GM18870 (cell line): ENCODE measurements around the gene SLC35B4.
A peak's percentile ranks its signal among the peaks of the same experiment; 100 is the strongest.

Experiments used
- ATAC-seq: cut with Tn5 transposase; IDR thresholded peaks from one replicate; pipeline ENCODE4 v1.9.1; 2021; ENCODE audit warnings: moderate library complexity; ENCODE audit not compliant: unreplicated experiment

The SLC35B4 gene

GRCh38 chr7:134316539-134317344 is at the start of gene SLC35B4:
TSS of gene SLC35B4 (minus strand) at chr7:134316930. CDS start at chr7:134316751, 179 bp downstream.
- peak; percentile 98 for ATAC-seq

- ATAC-seq = no peak
These were observed 49.8 kb upstream of the SLC35B4 start for GRCh38 chr7:134366481-134366880.

- no peak for ATAC-seq
These were observed 48.8 kb upstream of the SLC35B4 start for GRCh38 chr7:134365341-134366054.

- no peak for ATAC-seq
These were observed 47.9 kb upstream of the SLC35B4 start for GRCh38 chr7:134364619-134365037.

GRCh38 chr7:134362587-134363483 is 46.1 kb upstream of the SLC35B4 start:
- no peak for ATAC-seq

- no peak for ATAC-seq
These were observed 43.2 kb upstream of the SLC35B4 start for GRCh38 chr7:134359787-134360432.

- no peak for ATAC-seq
These were observed 40.8 kb upstream of the SLC35B4 start for GRCh38 chr7:134357486-134357885.

- ATAC-seq = no peak
These were observed 39.7 kb upstream of the SLC35B4 start for GRCh38 chr7:134356421-134356936.

GRCh38 chr7:134355927-134356326 is 39.2 kb upstream of the SLC35B4 start:
- no peak for ATAC-seq

GRCh38 chr7:134355004-134355525 is 38.3 kb upstream of the SLC35B4 start:
- no peak for ATAC-seq

GRCh38 chr7:134353411-134353810 is 36.7 kb upstream of the SLC35B4 start:
- no peak for ATAC-seq

- no peak for ATAC-seq
These were observed 34.7 kb upstream of the SLC35B4 start for GRCh38 chr7:134351424-134351823.

GRCh38 chr7:134350709-134351108 is 34.0 kb upstream of the SLC35B4 start:
- ATAC-seq = no peak

GRCh38 chr7:134347567-134347966 is 30.8 kb upstream of the SLC35B4 start:
- no peak for ATAC-seq

- no peak for ATAC-seq
These were observed 27.1 kb upstream of the SLC35B4 start for GRCh38 chr7:134343796-134344195.

GRCh38 chr7:134343136-134343535 is 26.4 kb upstream of the SLC35B4 start:
- ATAC-seq = no peak

- ATAC-seq = no peak
These were observed 22.7 kb upstream of the SLC35B4 start for GRCh38 chr7:134339475-134339874.

- ATAC-seq = no peak
These were observed 21.2 kb upstream of the SLC35B4 start for GRCh38 chr7:134337980-134338379.

- no peak for ATAC-seq
These were observed 17.7 kb upstream of the SLC35B4 start for GRCh38 chr7:134334408-134334807.

- no peak for ATAC-seq
These were observed 17.2 kb upstream of the SLC35B4 start for GRCh38 chr7:134333943-134334342.
